Peyer's patch (tissue), 4 donors: Measurements from ENCODE around the gene SLC22A6. TPM values are rescaled to one million over a fixed set of nuclear protein-coding genes. Genes with fewer than 3 reads are reported as not detected.

Experiments used
- DNase-seq, 3 donors: peaks; one replicate each; pipeline ENCODE4 v3.0.0-alpha.2; 2017 to 2019
- H3K27ac ChIP-seq, 4 donors: fragments of 200-600 bp; sonication (generic); one replicate each; pipeline ENCODE4 v1.5.1; 2016 to 2019
- H3K27me3 ChIP-seq, 2 donors: fragments of 200-600 bp; sonication (generic); one replicate each; pipeline ENCODE4 v1.5.1; 2019
- H3K36me3 ChIP-seq, 3 donors: fragments of 200-600 bp; sonication (generic); one replicate each; pipeline ENCODE4 v1.5.1; 2016 to 2019
- H3K4me1 ChIP-seq, 4 donors: fragments of 200-600 bp; sonication (generic); one replicate each; pipeline ENCODE4 v1.5.1; 2016 to 2019
- H3K4me3 ChIP-seq, 4 donors: fragments of 200-600 bp; sonication (generic); 1 replicate in 3 of 4; 2 replicates in 1 of 4; pipeline ENCODE4 v1.5.1; 2016 to 2019; ENCODE audit warnings: mild to moderate bottlenecking in 1 of 4
- H3K9me3 ChIP-seq, 4 donors: fragments of 200-600 bp; sonication (generic); one replicate each; pipeline ENCODE4 v1.5.1; 2016 to 2019; ENCODE audit warnings: mild to moderate bottlenecking in 1 of 4
- POLR2A ChIP-seq, 2 donors: fragments of 450-650 bp; IDR thresholded peaks; one replicate each; pipeline ENCODE4 v1.5.1; 2017; ENCODE audit warnings: antibody characterized with exemption in 2 of 2, mild to moderate bottlenecking in 2 of 2, moderate library complexity in 2 of 2
- total RNA-seq, 4 donors: library from RNA; depleted of rRNA; stranded (reverse); fragments of >200 nt; gene quantifications; one replicate each; pipeline ENCODE4 v1.1.0, GENCODE V29; 2016
- TF ChIP-seq, protein P1 (sequence below), 6 experiments: fragments of 450-650 bp in 4 of 6; fragments of 200-600 bp in 2 of 6; sonication (generic) in 1 of 6; IDR thresholded peaks; one replicate each; pipeline ENCODE4 v1.5.1; 2017 to 2019; ENCODE audit warnings: antibody characterized with exemption in 6 of 6, mild to moderate bottlenecking in 3 of 6, moderate library complexity in 1 of 6

The SLC22A6 gene
- total RNA-seq, 4 donors from 2014 or later: not detected

DNA sequence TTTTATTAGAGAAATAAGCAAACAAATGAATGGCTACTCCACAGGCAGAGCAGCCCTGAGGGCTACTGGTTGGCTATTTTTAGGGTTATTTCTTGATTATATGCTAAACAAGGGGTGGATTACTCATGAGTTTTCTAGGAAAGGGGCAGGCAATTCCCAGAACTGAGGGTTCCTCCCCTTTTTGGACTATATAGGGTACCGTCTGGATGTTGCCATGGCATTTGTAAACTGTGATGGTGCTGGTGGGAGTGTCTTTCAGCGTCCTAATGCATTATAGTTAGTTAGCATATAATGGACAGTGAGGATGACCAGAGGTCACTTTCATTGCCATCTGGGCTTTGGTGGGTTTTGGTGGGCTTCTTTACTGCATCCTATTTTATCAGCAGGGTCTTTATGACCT, 19.2 kb downstream of the SLC22A6 start:
- Histone ChIP-seq H3K4me1 (no peaks in the 10 kb centered on the region), H3K27me3 (no peaks in the 10 kb centered on the region), H3K36me3 (no peaks in the 10 kb centered on the region), H3K27ac (no peak overlapping the region), H3K4me3 (no peak overlapping the region), H3K9me3 (no peaks in the 10 kb centered on the region)
- no peak for TF ChIP-seq POLR2A (IDR thresholded peaks at IDR 0.05)
- TF ChIP-seq, protein P1, sequence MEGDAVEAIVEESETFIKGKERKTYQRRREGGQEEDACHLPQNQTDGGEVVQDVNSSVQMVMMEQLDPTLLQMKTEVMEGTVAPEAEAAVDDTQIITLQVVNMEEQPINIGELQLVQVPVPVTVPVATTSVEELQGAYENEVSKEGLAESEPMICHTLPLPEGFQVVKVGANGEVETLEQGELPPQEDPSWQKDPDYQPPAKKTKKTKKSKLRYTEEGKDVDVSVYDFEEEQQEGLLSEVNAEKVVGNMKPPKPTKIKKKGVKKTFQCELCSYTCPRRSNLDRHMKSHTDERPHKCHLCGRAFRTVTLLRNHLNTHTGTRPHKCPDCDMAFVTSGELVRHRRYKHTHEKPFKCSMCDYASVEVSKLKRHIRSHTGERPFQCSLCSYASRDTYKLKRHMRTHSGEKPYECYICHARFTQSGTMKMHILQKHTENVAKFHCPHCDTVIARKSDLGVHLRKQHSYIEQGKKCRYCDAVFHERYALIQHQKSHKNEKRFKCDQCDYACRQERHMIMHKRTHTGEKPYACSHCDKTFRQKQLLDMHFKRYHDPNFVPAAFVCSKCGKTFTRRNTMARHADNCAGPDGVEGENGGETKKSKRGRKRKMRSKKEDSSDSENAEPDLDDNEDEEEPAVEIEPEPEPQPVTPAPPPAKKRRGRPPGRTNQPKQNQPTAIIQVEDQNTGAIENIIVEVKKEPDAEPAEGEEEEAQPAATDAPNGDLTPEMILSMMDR (IDR thresholded peaks at IDR 0.05): no peak
- no peak for DNase-seq

GRCh38 chr11:62962391-62962790, 22.4 kb downstream of the SLC22A6 start:
- no peaks in the 10 kb centered on the region for H3K9me3 ChIP-seq
- no peak for DNase-seq
- no peak for TF ChIP-seq POLR2A (IDR thresholded peaks at IDR 0.05)
- TF ChIP-seq, protein P1 (IDR thresholded peaks at IDR 0.05): no peak
- no peak overlapping the region for H3K4me3 ChIP-seq
- H3K36me3 ChIP-seq: no peaks in the 10 kb centered on the region
- H3K4me1 ChIP-seq: peaks cover 0 to 13% (median 0%) of the 10 kb centered on the region in 4 donors
- H3K27ac ChIP-seq: no peak overlapping the region
- H3K27me3 ChIP-seq: no peaks in the 10 kb centered on the region

DNA sequence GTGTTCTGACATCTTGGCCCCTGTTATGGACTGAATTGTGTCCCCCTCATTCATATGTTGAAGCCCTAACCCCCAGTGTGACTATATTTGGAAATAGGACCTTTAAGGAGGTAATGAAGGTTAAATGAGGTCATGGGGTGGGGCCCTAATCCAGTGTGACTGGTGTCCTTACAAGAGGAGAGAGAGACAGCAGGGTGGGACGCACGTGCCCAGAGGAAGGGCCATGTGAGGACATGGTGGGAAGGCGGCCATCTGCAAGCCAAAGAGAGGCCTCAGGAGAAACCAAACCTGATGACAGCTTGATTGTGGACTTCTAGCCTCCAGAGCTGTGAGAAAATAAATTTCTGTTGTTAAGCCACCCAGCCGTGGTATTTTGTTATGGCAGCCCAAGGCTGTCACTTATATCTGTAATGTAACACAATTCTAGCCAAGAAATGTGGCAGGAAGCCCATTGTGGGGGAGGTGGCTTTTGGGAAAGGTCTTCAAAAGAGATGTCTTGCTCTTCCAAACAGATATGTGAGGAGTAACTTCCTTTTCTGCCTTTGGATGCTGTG, 23.7 kb downstream of the SLC22A6 start:
- TF ChIP-seq, protein P1 (IDR thresholded peaks at IDR 0.05): no peak
- TF ChIP-seq POLR2A (IDR thresholded peaks at IDR 0.05): no peak
- no peaks in the 10 kb centered on the region for H3K27me3 ChIP-seq

GRCh38 chr11:62959422-62959980, 25.3 kb downstream of the SLC22A6 start:
- TF ChIP-seq POLR2A (IDR thresholded peaks at IDR 0.05): no peak
- TF ChIP-seq, protein P1 (IDR thresholded peaks at IDR 0.05): no peak
- peak overlapping the region in 1 of 4 donors; percentile 52 for H3K27ac ChIP-seq

More for the DNA sequence above, 23.7 kb downstream of the SLC22A6 start:
- peaks cover 0 to 13% (median 0%) of the 10 kb centered on the region in 4 donors for H3K4me1 ChIP-seq
- no peak overlapping the region for H3K4me3 ChIP-seq
- H3K36me3 ChIP-seq: no peaks in the 10 kb centered on the region
- DNase-seq: peak in 1 of 3 donors; percentile 15
- H3K9me3 ChIP-seq: no peaks in the 10 kb centered on the region
- H3K27ac ChIP-seq: no peak overlapping the region

DNA sequence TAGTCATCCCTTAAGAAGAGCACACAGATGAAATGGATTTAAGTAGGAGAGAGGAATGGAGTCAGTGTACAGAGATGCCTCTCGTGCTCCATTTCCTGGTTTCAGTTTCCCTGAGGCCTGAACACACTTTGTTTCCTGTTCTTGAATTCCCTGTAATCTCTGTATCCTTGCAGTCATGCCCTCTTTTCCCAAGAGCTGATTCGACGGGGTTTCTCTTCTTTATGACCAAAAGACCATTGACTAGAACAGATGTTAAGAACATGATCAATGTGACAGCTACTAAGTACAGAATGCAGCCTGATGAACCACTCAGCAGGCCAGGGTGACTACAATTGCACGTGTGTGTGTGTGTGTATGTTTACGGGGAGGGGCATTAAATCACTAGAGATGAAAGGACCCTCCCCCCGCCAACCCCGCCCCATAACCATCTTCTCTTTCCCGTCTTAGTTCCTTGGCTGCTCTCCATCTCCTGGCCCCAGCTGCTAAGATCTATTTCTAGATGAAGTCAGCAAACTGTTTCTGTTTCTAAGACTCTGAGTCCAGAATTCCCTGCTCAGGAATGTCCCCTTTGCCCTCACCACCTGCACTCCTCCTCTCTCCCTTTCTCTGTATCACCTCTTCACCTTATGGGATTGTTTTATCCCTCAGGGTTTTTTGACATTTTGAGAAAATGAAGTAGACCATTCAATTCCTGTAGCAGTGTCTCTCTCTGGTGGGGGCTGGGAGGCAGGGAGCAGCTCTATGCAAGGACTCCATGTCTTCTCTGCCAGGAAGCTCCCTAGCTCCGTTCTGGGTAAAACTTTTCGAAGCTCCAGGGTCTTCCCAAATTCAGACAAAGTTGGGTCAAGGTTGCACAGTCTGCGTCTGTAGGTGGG, 26.0 kb downstream of the SLC22A6 start:
- no peak overlapping the region for H3K4me3 ChIP-seq
- DNase-seq: peak in 1 of 3 donors; percentile 56

More at GRCh38 chr11:62959422-62959980, 25.3 kb downstream of the SLC22A6 start:
- DNase-seq: peak in 1 of 3 donors; percentile 17
- H3K4me3 ChIP-seq: no peak overlapping the region
- peaks cover 0 to 13% (median 0%) of the 10 kb centered on the region in 4 donors for H3K4me1 ChIP-seq
- H3K36me3 ChIP-seq: no peaks in the 10 kb centered on the region
- H3K27me3 ChIP-seq: no peaks in the 10 kb centered on the region
- H3K9me3 ChIP-seq: no peaks in the 10 kb centered on the region

More for the DNA sequence above, 26.0 kb downstream of the SLC22A6 start:
- Histone ChIP-seq H3K27me3 (no peaks in the 10 kb centered on the region), H3K9me3 (no peaks in the 10 kb centered on the region), H3K27ac (peak overlapping the region in 2 of 4 donors; percentile 52 to 68), H3K4me1 (peaks cover 0 to 13% (median 0%) of the 10 kb centered on the region in 4 donors), H3K36me3 (no peaks in the 10 kb centered on the region)
- TF ChIP-seq POLR2A (IDR thresholded peaks at IDR 0.05): no peak
- TF ChIP-seq, protein P1 (IDR thresholded peaks at IDR 0.05): no peak
